ENCODE measurements around the gene CAPS2.

CAPS2 gene

DNA sequence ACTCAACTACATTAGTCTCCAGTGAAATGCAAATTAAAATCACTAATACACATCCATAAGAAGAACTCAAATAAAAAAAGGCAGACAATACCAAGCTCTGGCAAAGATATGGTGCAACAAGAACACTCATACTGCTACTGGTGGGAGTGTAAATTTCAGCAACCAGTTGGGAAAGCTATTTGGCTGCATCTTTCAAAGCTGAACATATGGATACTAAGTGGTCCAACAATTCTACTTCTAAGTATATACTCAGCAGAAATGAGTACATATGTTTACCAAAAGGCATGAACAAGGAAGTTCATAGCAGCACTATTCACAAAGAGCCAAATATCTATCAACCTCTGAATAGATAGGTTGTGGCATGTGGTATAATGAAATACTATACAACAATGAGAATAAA lies 27.3 kb downstream of the CAPS2 start:
- no peak for DNase-seq

DNA sequence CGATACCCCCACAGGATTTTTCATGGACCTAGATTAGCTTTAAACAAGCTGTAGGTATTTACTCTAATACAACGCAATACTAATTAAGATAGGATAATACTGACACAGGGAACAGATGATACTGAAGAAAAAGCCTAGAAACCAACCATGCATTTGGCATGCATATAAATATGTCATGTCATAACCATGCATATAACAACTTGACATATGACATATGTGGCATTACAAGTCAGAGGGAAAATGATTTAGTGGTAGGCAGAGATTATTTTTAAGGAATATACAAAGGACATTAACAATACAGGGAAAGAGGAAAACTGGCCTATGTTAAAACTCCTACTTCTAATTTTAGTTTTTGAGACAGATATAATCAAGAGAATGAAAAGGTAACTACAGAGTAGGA lies 27.9 kb downstream of the CAPS2 start:
- DNase-seq, result peak; percentile 5

DNA sequence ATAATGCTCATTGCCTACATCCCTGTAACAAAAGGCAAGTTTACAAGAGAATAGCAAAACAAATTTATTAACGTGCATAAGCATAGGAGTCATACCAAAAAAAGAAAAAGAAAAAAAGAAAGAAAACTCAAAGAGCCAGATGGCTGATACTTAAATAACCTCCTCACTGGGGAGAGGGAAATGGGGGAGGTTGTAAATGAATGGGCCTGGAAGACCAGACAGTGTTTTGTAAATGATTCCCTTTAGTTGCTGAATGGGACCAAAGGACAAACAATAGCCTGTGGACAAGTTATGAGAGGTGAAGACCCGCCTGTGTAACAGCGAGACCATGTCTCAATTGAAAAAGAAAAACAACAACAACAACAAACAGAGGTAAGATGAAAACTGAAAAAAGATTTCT lies 35.3 kb downstream of the CAPS2 start:
- DNase-seq, result no peak

DNA sequence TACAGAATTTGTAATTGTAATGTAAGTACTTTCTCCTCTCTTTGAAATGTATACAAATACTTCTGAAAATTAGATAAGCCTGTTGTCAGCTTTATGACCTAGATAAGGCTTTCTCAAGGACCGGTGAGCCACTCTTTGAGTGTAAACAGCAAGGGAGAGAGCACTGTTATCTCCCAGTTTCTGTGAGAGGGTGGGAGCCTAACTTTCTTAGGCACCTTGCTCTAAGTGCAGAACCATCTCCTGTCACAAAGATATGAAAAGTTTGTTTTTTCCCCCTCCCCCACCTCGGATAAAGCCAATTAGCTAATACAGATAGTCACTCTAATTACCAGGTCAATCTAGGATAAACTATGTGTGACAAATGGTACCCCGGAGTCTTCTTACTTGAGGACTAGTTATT lies 35.8 kb downstream of the CAPS2 start:
- DNase-seq, result no peak

DNA sequence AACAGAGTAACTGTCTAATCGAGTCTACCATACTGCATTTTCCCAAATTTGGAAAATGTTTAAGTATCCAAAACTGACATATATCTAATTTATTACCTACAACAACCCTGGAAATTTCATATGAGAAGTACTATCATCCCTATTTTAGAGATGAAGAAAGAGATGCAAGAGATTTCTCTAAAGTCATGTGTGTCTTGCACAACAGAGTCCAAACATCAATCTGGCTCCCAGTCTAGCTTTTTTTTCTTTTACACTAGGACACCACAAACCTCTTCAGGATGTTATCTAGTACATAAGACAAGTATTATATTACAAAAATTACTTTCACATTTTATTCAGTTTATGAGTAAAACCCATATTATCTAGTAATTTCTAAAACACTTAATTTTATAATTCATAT lies 39.1 kb downstream of the CAPS2 start:
- DNase-seq, result no peak

DNA sequence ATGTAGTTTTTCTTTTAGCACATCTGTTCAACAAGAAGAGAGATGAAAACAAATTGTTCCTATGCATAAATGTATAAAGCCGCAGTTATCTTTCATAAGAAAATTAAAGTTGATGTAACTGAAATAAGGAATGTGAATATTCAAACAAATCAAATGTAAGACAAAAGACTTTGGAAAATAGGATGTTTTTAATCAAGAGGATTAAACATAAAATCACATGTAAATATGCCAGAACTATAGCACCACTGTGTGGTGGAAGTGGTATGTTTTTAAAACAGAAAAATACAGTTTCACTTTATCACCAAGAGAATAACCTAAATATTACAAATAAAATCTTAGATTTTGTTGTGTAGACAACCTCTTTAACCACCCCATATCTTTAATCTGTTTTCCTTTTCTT lies 40.4 kb downstream of the CAPS2 start:
- DNase-seq, result peak; percentile 34

DNA sequence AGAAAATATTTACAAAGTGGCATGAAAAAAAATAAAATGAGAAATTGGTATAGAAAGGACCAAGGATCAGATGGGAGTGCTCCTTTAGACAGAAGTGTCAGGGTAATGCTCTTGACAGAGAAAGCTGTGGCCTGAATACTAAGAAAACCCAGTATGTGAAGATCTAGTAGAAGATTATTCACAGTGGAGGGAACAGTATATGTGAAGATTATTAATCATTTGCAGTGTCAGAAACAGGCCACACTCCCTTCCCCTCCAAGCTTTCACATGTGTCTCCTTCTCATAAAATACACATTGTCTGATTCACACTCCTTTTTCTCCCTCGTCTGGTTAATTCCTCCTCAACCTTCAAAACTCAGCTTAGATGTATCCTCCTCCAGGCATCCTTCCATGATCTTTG lies 41.3 kb downstream of the CAPS2 start:
- DNase-seq, result no peak

DNA sequence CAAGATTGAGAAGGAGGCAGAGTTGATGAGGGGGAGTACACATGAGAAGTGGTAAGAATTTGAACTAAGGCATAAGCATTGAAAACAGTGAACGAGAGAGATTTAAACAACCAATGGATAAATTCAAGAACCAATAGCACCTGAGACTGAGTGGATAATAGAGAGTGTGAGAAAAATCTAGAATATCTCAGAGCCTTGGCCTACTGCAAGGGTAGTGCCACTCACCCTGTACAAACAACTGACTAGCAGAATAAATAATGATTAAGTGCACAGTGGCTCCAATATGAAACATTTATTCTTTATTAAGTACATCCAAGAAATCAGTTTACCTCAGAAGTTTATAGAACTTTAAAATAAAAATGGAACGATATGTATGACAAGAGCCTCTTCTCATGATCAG lies 54.4 kb downstream of the CAPS2 start:
- DNase-seq, result no peak

DNA sequence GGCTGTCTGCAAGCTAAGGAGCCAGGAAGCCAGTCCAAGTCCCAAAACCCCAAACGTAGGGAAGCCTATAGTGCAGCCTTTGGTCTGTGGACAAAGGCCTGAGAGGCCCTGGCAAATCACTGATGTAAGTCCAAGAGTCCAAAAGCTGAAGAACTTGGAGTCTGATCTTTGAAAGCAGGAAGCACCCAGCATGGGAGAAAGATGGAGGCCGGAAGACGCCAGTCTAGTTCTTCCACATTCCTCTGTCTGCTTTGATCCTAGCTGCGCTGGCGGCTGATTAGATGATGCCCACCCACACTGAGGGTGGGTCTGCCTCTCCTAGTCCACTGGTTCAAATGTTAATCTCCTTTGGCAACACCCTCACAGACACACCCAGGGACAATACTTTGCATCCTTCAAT lies 58.5 kb downstream of the CAPS2 start:
- no peak for DNase-seq

DNA sequence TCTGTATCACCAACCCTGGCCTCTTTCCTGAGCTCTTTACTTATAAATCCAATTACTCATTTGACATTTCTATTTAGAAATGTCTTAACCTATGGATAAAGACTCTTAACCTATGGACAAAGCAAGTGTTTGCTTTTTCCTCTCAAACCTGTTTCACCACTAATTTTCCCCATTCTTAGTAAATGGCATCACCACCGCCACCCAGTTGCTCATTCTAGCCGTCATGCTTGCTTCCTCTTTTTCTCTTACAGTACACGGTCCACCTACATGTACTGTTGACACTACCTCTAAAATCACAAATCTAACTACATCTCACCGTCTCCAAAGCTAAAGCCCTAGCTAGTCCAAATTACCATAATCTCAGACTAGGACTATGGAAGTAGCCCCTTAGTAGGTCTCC lies 60.0 kb downstream of the CAPS2 start:
- DNase-seq, result no peak

DNA sequence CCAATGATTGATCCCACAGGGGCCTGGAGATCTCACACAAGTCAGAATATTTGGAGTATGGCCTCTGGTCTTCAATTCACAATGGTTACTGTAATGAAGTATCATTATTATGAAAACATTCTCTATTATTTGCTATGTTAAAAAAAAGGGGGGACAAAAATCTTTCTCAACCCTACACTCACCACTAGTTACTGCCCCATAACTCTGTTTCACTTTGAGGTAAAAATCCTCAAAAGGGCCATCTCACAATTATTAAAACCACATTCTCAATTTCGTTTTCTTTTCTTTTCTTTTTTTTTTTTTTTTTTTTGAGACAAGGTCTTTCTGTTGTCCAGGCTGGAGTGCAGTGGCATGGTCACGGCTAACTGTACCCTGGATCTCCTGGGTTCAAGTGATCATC lies 60.9 kb downstream of the CAPS2 start:
- no peak for DNase-seq

DNA sequence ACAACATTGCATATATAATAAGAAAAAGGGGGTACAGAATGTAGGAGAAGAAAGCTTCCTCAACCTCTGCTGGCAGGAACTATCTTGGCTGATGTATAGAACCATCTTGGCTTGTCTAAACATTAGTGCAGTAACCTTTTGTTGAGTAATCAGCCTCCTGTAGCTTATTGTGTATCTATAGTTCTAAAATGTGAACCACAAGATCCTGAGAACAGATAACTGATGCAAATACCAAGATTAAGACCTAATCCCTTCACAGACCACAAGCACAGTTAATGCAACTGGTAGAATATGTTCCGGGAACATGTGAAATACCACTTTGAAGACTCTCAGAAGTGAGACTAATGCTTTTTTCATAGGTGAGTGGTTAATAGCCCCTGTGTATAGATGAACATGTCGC lies 69.8 kb downstream of the CAPS2 start:
- DNase-seq, result no peak

DNA sequence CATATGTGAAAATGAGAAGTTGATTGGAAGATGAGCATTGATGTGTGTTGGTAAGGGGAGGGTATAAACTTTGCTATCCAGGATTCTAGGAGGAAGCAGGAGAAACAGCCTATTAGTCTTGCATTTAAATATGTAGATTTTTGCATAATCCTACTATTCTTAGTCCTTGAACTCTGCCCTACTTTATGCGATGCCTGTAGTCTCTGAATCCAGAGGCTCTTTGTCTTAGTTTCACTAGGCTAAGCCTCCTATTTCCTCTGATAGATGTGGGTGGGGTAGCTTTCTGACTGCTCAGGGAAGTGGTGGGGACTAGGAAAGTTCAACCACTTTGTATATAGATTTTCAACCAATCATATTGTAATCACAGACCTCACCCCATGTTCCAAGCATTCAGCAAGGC lies 71.0 kb downstream of the CAPS2 start:
- DNase-seq, result no peak

DNA sequence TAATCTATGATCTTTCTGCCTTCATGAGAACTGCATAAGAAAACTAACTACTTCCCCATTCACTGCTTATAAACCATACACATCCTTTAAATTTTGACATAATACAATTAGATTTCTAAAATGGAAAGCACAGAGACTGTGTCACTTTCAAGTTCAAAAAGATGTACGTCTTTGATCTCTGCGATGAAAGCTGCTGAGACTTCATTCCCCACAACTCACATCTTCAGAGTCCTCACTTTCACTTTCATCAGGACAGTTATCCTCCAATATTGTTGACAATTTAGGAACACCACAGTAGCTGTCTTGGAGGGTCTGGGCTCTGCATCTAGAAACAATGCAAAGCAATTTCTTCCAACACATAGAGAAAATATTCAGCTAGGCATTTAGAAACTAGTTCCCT lies 72.6 kb downstream of the CAPS2 start:
- no peak for DNase-seq

DNA sequence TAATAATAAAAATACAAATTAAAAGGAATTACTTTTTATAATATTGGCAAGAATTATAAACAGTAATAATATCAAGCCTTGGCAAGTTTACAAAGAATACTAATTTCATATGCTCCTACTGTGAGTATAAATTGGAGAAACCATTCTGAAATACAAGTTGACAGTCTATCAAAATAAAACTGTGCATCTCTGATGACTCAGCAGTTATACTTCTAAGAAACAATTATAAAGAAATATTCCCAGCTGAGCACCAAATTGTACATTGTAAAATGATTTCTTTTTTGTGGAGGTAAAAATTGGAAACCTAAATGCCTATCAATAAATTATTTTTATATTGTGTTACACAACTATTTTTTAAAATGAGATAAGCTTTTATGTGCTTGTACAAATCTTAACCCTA lies 85.0 kb downstream of the CAPS2 start:
- no peak for DNase-seq

DNA sequence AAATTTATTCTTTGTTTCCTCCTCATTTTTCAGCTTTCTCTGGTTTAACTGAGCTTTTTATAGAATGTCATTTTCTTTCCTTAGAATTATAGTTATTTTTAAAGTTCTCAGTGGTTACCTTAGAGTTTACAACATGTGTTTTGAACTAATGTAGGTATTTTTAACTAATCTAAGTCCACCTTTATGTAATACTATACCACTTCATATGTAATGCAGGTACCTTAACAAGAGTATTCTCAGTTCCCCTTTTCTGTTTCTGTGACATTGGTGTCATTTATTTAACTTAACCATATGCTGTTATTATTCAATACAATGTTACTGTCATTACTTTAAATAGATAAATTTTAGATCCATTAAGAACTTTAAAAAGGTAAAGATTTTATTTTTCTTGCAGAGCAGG lies 90.1 kb downstream of the CAPS2 start:
- DNase-seq, result no peak

DNA sequence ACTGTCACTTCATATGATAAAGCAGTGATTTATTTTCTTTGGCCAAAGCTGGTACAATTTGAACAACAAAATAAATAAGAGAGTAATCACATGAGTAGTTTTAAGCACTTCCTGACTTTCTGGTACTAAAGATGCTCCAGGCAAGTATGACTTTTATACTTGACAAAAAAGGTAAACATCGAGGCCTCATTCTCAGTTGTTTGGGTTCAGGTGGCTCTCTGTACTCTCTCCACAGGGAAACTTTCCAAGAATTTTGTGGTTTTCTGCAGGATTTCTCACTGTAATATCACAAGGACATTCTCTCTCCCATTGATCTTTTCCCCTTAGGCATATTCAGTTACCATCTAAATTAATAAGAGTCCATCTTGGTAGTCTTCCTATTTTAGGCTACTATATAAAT lies 93.9 kb downstream of the CAPS2 start:
- peak; percentile 1 for DNase-seq

DNA sequence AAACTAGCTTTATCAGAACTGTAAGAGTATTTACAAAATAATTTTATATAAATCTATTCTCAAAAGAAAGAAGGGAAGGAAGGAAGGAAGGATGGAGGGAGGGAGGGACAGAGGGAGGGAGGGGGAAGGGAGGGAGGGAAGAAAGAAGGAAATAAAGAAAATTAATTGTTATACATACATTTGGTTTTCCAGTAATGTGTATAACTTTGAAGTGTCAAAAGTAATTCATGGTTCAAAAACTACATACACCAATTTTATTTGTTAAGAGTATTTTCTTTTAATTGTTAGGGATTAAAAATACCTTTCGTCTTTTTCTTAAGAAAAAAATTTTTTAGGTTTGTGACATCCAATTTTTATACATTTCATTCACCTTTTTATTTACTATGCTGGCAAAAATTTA lies 103.0 kb downstream of the CAPS2 start:
- no peak for DNase-seq

All from eye (tissue), 1 donor.